OCI-LY7 (cell line): ENCODE measurements around the gene LIPK. TPM values are rescaled to one million over a fixed set of nuclear protein-coding genes. Genes with fewer than 3 reads are reported as not detected.
A peak's percentile ranks its signal among the peaks of the same experiment; 100 is the strongest.

ENCODE experiments used
- BruUV-seq: library from RNA; stranded (reverse); fragments of 400-500 nt; replicated peaks from 2 replicates; lab custom pipeline; 2021; lab: Mats Ljungman, UMichigan
- CTCF ChIA-PET: fragments of 300-600 bp; sonication (Branson Sonifier 250); formaldehyde crosslinking; loops from one replicate; lab custom pipeline; 2022; ENCODE audit warnings: antibody characterized with exemption; ENCODE audit not compliant: unreplicated experiment; lab: Charles Lee
- POLR2A ChIA-PET: fragments of 300-600 bp; sonication (Branson Sonifier 250); formaldehyde crosslinking; loops from one replicate; lab custom pipeline; 2022; ENCODE audit warnings: antibody characterized with exemption; lab: Charles Lee
- DNase-seq: peaks from one replicate; pipeline ENCODE4 v3.0.0-alpha.2; 2015; ENCODE audit warnings: low spot score
- H2AFZ ChIP-seq: fragments of 200-600 bp; sonication (generic), shearing (Covaris generic); 2 replicates; pipeline ENCODE4 v1.6.1; 2014; ENCODE audit warnings: mild to moderate bottlenecking, antibody characterized with exemption, low read length, moderate library complexity
- H3K27ac ChIP-seq: fragments of 200-600 bp; sonication (generic); 2 replicates; pipeline ENCODE4 v1.5.1; 2014; ENCODE audit warnings: mixed run types, low read depth, mild to moderate bottlenecking, moderate library complexity, low read length, inconsistent platforms; ENCODE audit not compliant: poor library complexity, severe bottlenecking
- H3K36me3 ChIP-seq: fragments of 200-600 bp; sonication (generic); 2 replicates; pipeline ENCODE4 v1.6.1; 2014; ENCODE audit warnings: mild to moderate bottlenecking, antibody characterized with exemption, low read length, moderate library complexity, mixed read lengths; ENCODE audit not compliant: insufficient read depth
- H3K4me1 ChIP-seq: fragments of 200-600 bp; sonication (generic); 2 replicates; pipeline ENCODE4 v1.5.1; 2014; ENCODE audit warnings: mild to moderate bottlenecking, low read length; ENCODE audit not compliant: insufficient read depth, poor library complexity, severe bottlenecking
- H3K4me2 ChIP-seq: fragments of 200-600 bp; sonication (generic); 2 replicates; pipeline ENCODE4 v1.6.1; 2014; ENCODE audit warnings: mild to moderate bottlenecking, low read length
- H3K4me3 ChIP-seq: fragments of 200-600 bp; sonication (generic); 2 replicates; pipeline ENCODE4 v1.5.1; 2014; ENCODE audit warnings: mild to moderate bottlenecking, low read depth, low read length; ENCODE audit not compliant: poor library complexity, severe bottlenecking
- H3K79me2 ChIP-seq: fragments of 200-600 bp; sonication (generic); 2 replicates; pipeline ENCODE4 v1.6.1; 2016; ENCODE audit warnings: low read depth, mild to moderate bottlenecking, low read length, moderate library complexity, mixed read lengths; ENCODE audit not compliant: insufficient read depth
- H3K9me2 ChIP-seq: fragments of 200-600 bp; sonication (generic); 2 replicates; pipeline ENCODE4 v1.6.1; 2016; ENCODE audit warnings: mild to moderate bottlenecking, low read length, mixed read lengths; ENCODE audit not compliant: insufficient read depth
- H3K9me3 ChIP-seq: fragments of 200-600 bp; sonication (generic); 2 replicates; pipeline ENCODE4 v1.6.1; 2014; ENCODE audit warnings: mild to moderate bottlenecking, mixed run types, low read length, mixed read lengths
- H4K20me1 ChIP-seq: fragments of 200-600 bp; sonication (generic); 2 replicates; pipeline ENCODE4 v1.6.1; 2014; ENCODE audit warnings: mild to moderate bottlenecking, antibody characterized with exemption, low read length, moderate library complexity, mixed read lengths; ENCODE audit not compliant: insufficient read depth
- CTCF ChIP-seq: fragments of 200-600 bp; sonication (generic); conservative IDR thresholded peaks from 2 replicates; pipeline ENCODE4 v1.5.1; 2014; ENCODE audit warnings: mild to moderate bottlenecking, antibody characterized with exemption, low read length, moderate library complexity, mixed read lengths
- EZH2phosphoT487 ChIP-seq: fragments of 200-600 bp; sonication (generic); IDR thresholded peaks from 2 replicates; pipeline ENCODE4 v1.6.1; 2018; ENCODE audit warnings: low read depth, borderline replicate concordance, mild to moderate bottlenecking, mixed run types, antibody characterized with exemption, low read length, moderate library complexity, mixed read lengths
- intact Hi-C: fragments of 100-400 bp; cut with micrococcal nuclease; formaldehyde crosslinking; loops from one replicate; pipeline ENCODE4 v1.10.0; 2022; ENCODE audit not compliant: unreplicated experiment
- total RNA-seq, 2 experiments: library from RNA; depleted of rRNA in 1 of 2; stranded (reverse); fragments of >200 nt in 1 of 2; shearing (Covaris generic) in 1 of 2; gene quantifications; 2 replicates each; pipeline ENCODE4 v1.2.3, GENCODE V29; 2014 to 2022

LIPK gene
- total RNA-seq, 2 experiments from 2014 or later: not detected

GRCh38 chr10:88693392-88694020, 12.5 kb upstream of the LIPK start:
- no peaks in the 10 kb centered on the region for H3K9me2 ChIP-seq
- no peaks in the 10 kb centered on the region for H3K79me2 ChIP-seq

GRCh38 chr10:88702848-88703597, 3.0 kb upstream of the LIPK start:
- CTCF ChIA-PET: no interaction called here
- Histone ChIP-seq H3K9me3 (no peaks in the 10 kb centered on the region), H3K36me3 (no peaks in the 10 kb centered on the region), H3K4me2 (no peak overlapping the region), H3K27ac (no peak overlapping the region), H4K20me1 (no peaks in the 10 kb centered on the region), H3K79me2 (no peaks in the 10 kb centered on the region), H3K4me3 (no peak overlapping the region), H3K4me1 (no peaks in the 10 kb centered on the region), H3K9me2 (no peaks in the 10 kb centered on the region), H2AFZ (no peak overlapping the region)
- DNase-seq: no peak
- no TSS peak for BruUV-seq
- intact Hi-C loops: no loop called here
- TF ChIP-seq EZH2phosphoT487 (no peak), CTCF (no peak)
- POLR2A ChIA-PET: interaction anchor here (0.9 kb wide), 1 partner anchor 1446 kb away, joined by 3 read pairs; no protein-coding TSS in a partner anchor

More at GRCh38 chr10:88693392-88694020, 12.5 kb upstream of the LIPK start:
- no peak overlapping the region for H3K4me2 ChIP-seq
- DNase-seq: no peak
- intact Hi-C loops: no loop called here
- H2AFZ ChIP-seq: no peak overlapping the region
- no peaks in the 10 kb centered on the region for H3K36me3 ChIP-seq
- H3K27ac ChIP-seq: no peak overlapping the region
- no TSS peak for BruUV-seq
- no peaks in the 10 kb centered on the region for H3K9me3 ChIP-seq
- TF ChIP-seq CTCF: peak; percentile 55
- TF ChIP-seq EZH2phosphoT487: no peak
- H4K20me1 ChIP-seq: no peaks in the 10 kb centered on the region
- POLR2A ChIA-PET: interaction anchor here (0.6 kb wide), 1 partner anchor 436 kb away, joined by 3 read pairs; no protein-coding TSS in a partner anchor
- H3K4me1 ChIP-seq: no peaks in the 10 kb centered on the region
- H3K4me3 ChIP-seq: no peak overlapping the region
- CTCF ChIA-PET: no interaction called here
